Calu3 (cell line): ENCODE measurements around the gene PRR16. TPM values are rescaled to one million over a fixed set of nuclear protein-coding genes. Genes with fewer than 3 reads are reported as not detected.

Experiments used
- BruUV-seq: library from RNA; stranded (reverse); fragments of 400-500 nt; replicated peaks from 2 replicates; lab custom pipeline; 2021; lab: Mats Ljungman, UMichigan
- CTCF ChIA-PET: fragments of 300-600 bp; sonication (Branson Sonifier 250); formaldehyde crosslinking; loops from one replicate; lab custom pipeline; 2022; ENCODE audit warnings: antibody characterized with exemption; lab: Charles Lee
- DNase-seq: peaks from one replicate; pipeline ENCODE4 v3.0.0; 2022
- H3K27ac Mint-ChIP-seq: one replicate; pipeline ENCODE4 v1.8.0; 2022; ENCODE audit warnings: mixed read lengths; ENCODE audit not compliant: unreplicated experiment
- H3K27me3 Mint-ChIP-seq: one replicate; pipeline ENCODE4 v1.8.0; 2022; ENCODE audit warnings: mixed read lengths; ENCODE audit not compliant: unreplicated experiment
- H3K36me3 Mint-ChIP-seq: one replicate; pipeline ENCODE4 v1.8.0; 2022; ENCODE audit warnings: mild to moderate bottlenecking, moderate library complexity, mixed read lengths; ENCODE audit not compliant: insufficient read depth, unreplicated experiment
- H3K4me1 Mint-ChIP-seq: one replicate; pipeline ENCODE4 v1.8.0; 2022; ENCODE audit warnings: mild to moderate bottlenecking, low read depth, mixed read lengths; ENCODE audit not compliant: unreplicated experiment
- H3K4me3 Mint-ChIP-seq: one replicate; pipeline ENCODE4 v1.8.0; 2022; ENCODE audit warnings: mild to moderate bottlenecking, low read depth, moderate library complexity, mixed read lengths; ENCODE audit not compliant: unreplicated experiment
- H3K9me3 Mint-ChIP-seq: one replicate; pipeline ENCODE4 v1.8.0; 2022; ENCODE audit warnings: low read depth, mixed read lengths; ENCODE audit not compliant: unreplicated experiment
- intact Hi-C: fragments of 100-400 bp; cut with micrococcal nuclease; formaldehyde crosslinking; loops from one replicate; pipeline ENCODE4 v1.10.0; 2022; ENCODE audit not compliant: unreplicated experiment
- total RNA-seq: library from RNA; stranded (reverse); gene quantifications from 2 replicates; pipeline ENCODE4 v1.2.3, GENCODE V29; 2022
- TF ChIP-seq, protein P1 (sequence below): fragments of 200-600 bp; IDR thresholded peaks from one replicate; pipeline ENCODE4 v1.8.0; 2022; ENCODE audit warnings: antibody characterized with exemption; ENCODE audit not compliant: unreplicated experiment

The PRR16 gene
- total RNA-seq, 1 experiment from 2014 or later = 2.9 TPM

DNA sequence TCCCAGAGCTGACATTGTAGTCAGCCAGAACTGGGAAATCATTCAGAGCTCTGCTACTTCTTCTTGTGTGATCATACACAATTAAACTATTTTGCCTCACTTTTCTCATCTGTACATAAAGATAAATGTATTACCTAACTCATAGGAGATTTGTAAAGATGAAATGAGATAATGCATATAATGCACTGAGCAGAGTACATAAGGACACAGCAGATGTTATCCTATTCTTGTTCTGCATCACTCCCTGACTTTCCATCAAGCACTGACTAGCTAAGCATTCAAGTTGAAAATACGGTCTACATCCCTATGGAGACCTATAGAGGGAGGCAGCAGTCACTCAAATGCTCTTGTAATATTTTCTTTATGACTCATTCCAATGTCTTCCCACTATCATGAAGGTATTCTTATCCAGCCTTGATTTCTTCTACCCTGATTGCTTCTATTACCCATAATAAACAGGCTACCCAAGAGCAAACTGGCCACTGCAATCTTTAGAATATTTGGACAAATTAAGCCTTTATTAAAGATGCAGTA is 16.3 kb upstream of the PRR16 start:
- no peaks in the 10 kb centered on the region for H3K9me3 Mint-ChIP-seq

DNA sequence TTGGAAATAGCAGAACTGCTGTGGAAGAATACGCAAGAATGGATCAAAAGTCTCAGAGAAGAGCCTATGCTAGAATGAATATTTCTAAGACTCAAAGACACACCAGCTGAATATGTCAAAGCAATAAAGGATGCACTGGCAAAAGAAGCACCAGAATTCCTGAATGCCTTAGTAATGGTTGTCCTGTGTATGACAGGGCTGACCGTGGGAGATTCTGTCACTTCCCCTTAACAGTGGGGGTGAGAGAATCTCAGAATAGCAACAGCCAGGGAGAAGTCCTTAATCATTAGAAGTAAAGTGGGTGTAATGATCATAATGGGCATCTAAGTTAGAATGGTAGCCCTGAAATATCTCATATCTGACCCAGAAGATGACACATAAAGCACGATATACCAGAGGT is 14.6 kb upstream of the PRR16 start:
- intact Hi-C loops = no loop called here
- no peaks in the 10 kb centered on the region for H3K9me3 Mint-ChIP-seq
- no peak for DNase-seq
- H3K27me3 Mint-ChIP-seq = no peaks in the 10 kb centered on the region
- CTCF ChIA-PET = interaction anchor here (0.6 kb wide), 1 partner anchor 926 kb away, joined by 3 read pairs; no protein-coding TSS in a partner anchor
- TF ChIP-seq, protein P1, sequence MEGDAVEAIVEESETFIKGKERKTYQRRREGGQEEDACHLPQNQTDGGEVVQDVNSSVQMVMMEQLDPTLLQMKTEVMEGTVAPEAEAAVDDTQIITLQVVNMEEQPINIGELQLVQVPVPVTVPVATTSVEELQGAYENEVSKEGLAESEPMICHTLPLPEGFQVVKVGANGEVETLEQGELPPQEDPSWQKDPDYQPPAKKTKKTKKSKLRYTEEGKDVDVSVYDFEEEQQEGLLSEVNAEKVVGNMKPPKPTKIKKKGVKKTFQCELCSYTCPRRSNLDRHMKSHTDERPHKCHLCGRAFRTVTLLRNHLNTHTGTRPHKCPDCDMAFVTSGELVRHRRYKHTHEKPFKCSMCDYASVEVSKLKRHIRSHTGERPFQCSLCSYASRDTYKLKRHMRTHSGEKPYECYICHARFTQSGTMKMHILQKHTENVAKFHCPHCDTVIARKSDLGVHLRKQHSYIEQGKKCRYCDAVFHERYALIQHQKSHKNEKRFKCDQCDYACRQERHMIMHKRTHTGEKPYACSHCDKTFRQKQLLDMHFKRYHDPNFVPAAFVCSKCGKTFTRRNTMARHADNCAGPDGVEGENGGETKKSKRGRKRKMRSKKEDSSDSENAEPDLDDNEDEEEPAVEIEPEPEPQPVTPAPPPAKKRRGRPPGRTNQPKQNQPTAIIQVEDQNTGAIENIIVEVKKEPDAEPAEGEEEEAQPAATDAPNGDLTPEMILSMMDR = no peak
- no peak overlapping the region for H3K4me3 Mint-ChIP-seq
- H3K36me3 Mint-ChIP-seq = no peaks in the 10 kb centered on the region
- H3K27ac Mint-ChIP-seq = no peak overlapping the region
- BruUV-seq = no TSS peak
- H3K4me1 Mint-ChIP-seq = peaks cover 13% of the 10 kb centered on the region

More for the DNA sequence above, 16.3 kb upstream of the PRR16 start:
- no TSS peak for BruUV-seq
- DNase-seq = no peak
- intact Hi-C loops = no loop called here
- Mint-ChIP-seq H3K4me3 (no peak overlapping the region), H3K27ac (no peak overlapping the region), H3K4me1 (peaks cover 13% of the 10 kb centered on the region), H3K36me3 (no peaks in the 10 kb centered on the region), H3K27me3 (no peaks in the 10 kb centered on the region)
- CTCF ChIA-PET = interaction anchor here (0.6 kb wide), 1 partner anchor 10 kb away, joined by 3 read pairs; no protein-coding TSS in a partner anchor
- TF ChIP-seq, protein P1 = no peak

- BruUV-seq = no TSS peak
- peaks cover 5% of the 10 kb centered on the region for H3K4me1 Mint-ChIP-seq
These were observed 13.2 kb upstream of the PRR16 start for GRCh38 chr5:120450910-120451309.

GRCh38 chr5:120451445-120451844 is 12.7 kb upstream of the PRR16 start:
- BruUV-seq = no TSS peak
- TF ChIP-seq, protein P1 = no peak
- intact Hi-C loops = loop anchor here (10.0 kb wide), 1 partner anchor 977 kb away; no protein-coding TSS in a partner anchor

More at GRCh38 chr5:120450910-120451309, 13.2 kb upstream of the PRR16 start:
- Mint-ChIP-seq H3K9me3 (no peaks in the 10 kb centered on the region), H3K27me3 (no peaks in the 10 kb centered on the region), H3K27ac (no peak overlapping the region), H3K4me3 (no peak overlapping the region), H3K36me3 (no peaks in the 10 kb centered on the region)
- DNase-seq = no peak
- intact Hi-C loops = loop anchor here (10.0 kb wide), 1 partner anchor 976 kb away; no protein-coding TSS in a partner anchor
- CTCF ChIA-PET = no interaction called here
- TF ChIP-seq, protein P1 = no peak

More at GRCh38 chr5:120451445-120451844, 12.7 kb upstream of the PRR16 start:
- Mint-ChIP-seq H3K36me3 (no peaks in the 10 kb centered on the region), H3K27me3 (no peaks in the 10 kb centered on the region), H3K27ac (no peak overlapping the region), H3K4me3 (no peak overlapping the region), H3K4me1 (peaks cover under 1% of the 10 kb centered on the region), H3K9me3 (no peaks in the 10 kb centered on the region)
- CTCF ChIA-PET = no interaction called here
- DNase-seq = no peak
